Activated CD4-positive, CD25-positive, alpha-beta regulatory T cell treated with anti-CD3 and anti-CD28 coated beads, Interleukin-2, amount 50 U/mL, for 24 hours (primary cell): ENCODE measurements around the gene REXO1.

Experiments used
- ATAC-seq, 2 donors: fragments of 150-1000 bp; cut with Tn5 transposase; one replicate each; pipeline ENCODE4 v1.10.0; 2021; ENCODE audit warnings: mild to moderate bottlenecking in 1 of 2, moderate library complexity in 1 of 2

REXO1 gene

GRCh38 chr19:1765904-1766799, 82.1 kb downstream of the REXO1 start:
- ATAC-seq = no peak
